ENCODE results near the gene GPS2. TPM values are rescaled to one million over a fixed set of nuclear protein-coding genes. Genes with fewer than 3 reads are reported as not detected.

The GPS2 gene
- total RNA-seq, 1 experiment from 2014 or later = 61.1 TPM

GRCh38 chr17:7321466-7321865 lies 6.3 kb upstream of the GPS2 start:
- H3K27ac Mint-ChIP-seq (ENCODE audit: unreplicated experiment) = no peak overlapping the region
- CTCF ChIA-PET = no interaction called here
- no peak for DNase-seq
- no TSS peak for BruUV-seq (replicated peaks)
- H3K4me3 Mint-ChIP-seq (ENCODE audit: low read depth, unreplicated experiment) = no peak overlapping the region
- intact Hi-C loops (cut with micrococcal nuclease; ENCODE audit: unreplicated experiment) = no loop called here
- no peaks in the 10 kb centered on the region for H3K9me3 Mint-ChIP-seq (ENCODE audit: low read depth, unreplicated experiment)
- peaks cover 34% of the 10 kb centered on the region for H3K36me3 Mint-ChIP-seq (ENCODE audit: insufficient read depth, unreplicated experiment)
- no peak for TF ChIP-seq CTCF (IDR thresholded peaks at IDR 0.05; ENCODE audit: unreplicated experiment)
- H3K27me3 Mint-ChIP-seq (ENCODE audit: unreplicated experiment) = no peaks in the 10 kb centered on the region
- H3K4me1 Mint-ChIP-seq (ENCODE audit: low read depth, unreplicated experiment) = no peaks in the 10 kb centered on the region

- BruUV-seq (replicated peaks) = no TSS peak
- H3K4me3 Mint-ChIP-seq (ENCODE audit: low read depth, unreplicated experiment) = no peak overlapping the region
These were observed 3.1 kb upstream of the GPS2 start for GRCh38 chr17:7318121-7318860.

DNA sequence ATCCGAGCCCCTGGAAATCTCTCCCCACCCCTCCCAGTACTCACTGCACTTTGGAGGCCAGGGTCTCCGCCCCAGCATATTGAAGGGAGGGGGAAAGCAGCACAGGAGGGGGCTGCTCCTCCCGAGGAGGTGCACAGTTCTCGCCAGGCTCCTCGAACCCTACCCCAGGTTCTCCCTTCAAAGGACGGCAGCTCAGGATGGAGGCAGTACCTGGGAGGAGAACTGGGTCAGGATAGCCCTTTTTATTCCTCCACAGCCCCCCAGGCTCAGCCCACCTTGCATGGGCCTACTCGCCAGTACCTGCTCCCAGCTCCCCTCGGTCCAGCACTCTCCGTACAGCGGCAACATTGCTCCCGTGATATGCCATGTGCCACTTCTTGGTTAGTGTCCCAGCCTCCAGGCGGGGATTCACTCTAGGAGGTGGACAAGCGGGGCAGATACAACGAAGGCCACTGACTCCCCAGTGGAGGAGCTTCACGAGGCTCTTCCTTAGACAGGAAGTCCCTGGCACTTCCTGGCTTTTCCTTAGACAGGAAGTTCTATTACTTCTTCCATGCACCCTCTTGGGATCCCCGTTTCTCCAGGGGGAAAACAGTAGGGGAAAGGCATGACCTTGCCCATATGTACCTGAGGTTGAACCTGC lies 2.1 kb upstream of the GPS2 start:
- Mint-ChIP-seq H3K27ac (ENCODE audit: unreplicated experiment) (peak overlapping the region; percentile 56), H3K4me1 (ENCODE audit: low read depth, unreplicated experiment) (peaks cover 8% of the 10 kb centered on the region), H3K4me3 (ENCODE audit: low read depth, unreplicated experiment) (peak overlapping the region; percentile 34), H3K36me3 (ENCODE audit: insufficient read depth, unreplicated experiment) (peaks cover 70% of the 10 kb centered on the region), H3K27me3 (ENCODE audit: unreplicated experiment) (no peaks in the 10 kb centered on the region), H3K9me3 (ENCODE audit: low read depth, unreplicated experiment) (no peaks in the 10 kb centered on the region)
- CTCF ChIA-PET = no interaction called here
- no peak for TF ChIP-seq CTCF (IDR thresholded peaks at IDR 0.05; ENCODE audit: unreplicated experiment)
- no TSS peak for BruUV-seq (replicated peaks)
- no peak for DNase-seq
- intact Hi-C loops (cut with micrococcal nuclease; ENCODE audit: unreplicated experiment) = no loop called here

More at GRCh38 chr17:7318121-7318860, 3.1 kb upstream of the GPS2 start:
- intact Hi-C loops (cut with micrococcal nuclease; ENCODE audit: unreplicated experiment) = no loop called here
- no peak for DNase-seq
- Mint-ChIP-seq H3K27ac (ENCODE audit: unreplicated experiment) (no peak overlapping the region), H3K36me3 (ENCODE audit: insufficient read depth, unreplicated experiment) (peaks cover 60% of the 10 kb centered on the region), H3K9me3 (ENCODE audit: low read depth, unreplicated experiment) (no peaks in the 10 kb centered on the region), H3K4me1 (ENCODE audit: low read depth, unreplicated experiment) (peaks cover 8% of the 10 kb centered on the region), H3K27me3 (ENCODE audit: unreplicated experiment) (no peaks in the 10 kb centered on the region)
- CTCF ChIA-PET = no interaction called here
- no peak for TF ChIP-seq CTCF (IDR thresholded peaks at IDR 0.05; ENCODE audit: unreplicated experiment)

- no TSS peak for BruUV-seq (replicated peaks)
- no peak for DNase-seq
- intact Hi-C loops (cut with micrococcal nuclease; ENCODE audit: unreplicated experiment) = no loop called here
- TF ChIP-seq CTCF (IDR thresholded peaks at IDR 0.05; ENCODE audit: unreplicated experiment) = no peak
- no peaks in the 10 kb centered on the region for H3K9me3 Mint-ChIP-seq (ENCODE audit: low read depth, unreplicated experiment)
- H3K27me3 Mint-ChIP-seq (ENCODE audit: unreplicated experiment) = no peaks in the 10 kb centered on the region
- peak overlapping the region; percentile 86 for H3K27ac Mint-ChIP-seq (ENCODE audit: unreplicated experiment)
- CTCF ChIA-PET = no interaction called here
- peak overlapping the region; percentile 82 for H3K4me3 Mint-ChIP-seq (ENCODE audit: low read depth, unreplicated experiment)
- peaks cover 76% of the 10 kb centered on the region for H3K36me3 Mint-ChIP-seq (ENCODE audit: insufficient read depth, unreplicated experiment)
- peaks cover 20% of the 10 kb centered on the region for H3K4me1 Mint-ChIP-seq (ENCODE audit: low read depth, unreplicated experiment)
These were observed 543 bp upstream of the GPS2 start for GRCh38 chr17:7315570-7316235.

Measured in Calu3 (cell line).